ENCODE measurements around the gene VIPR2. TPM values are rescaled to one million over a fixed set of nuclear protein-coding genes. Genes with fewer than 3 reads are reported as not detected.
A peak's percentile ranks its signal among the peaks of the same experiment; 100 is the strongest.

The VIPR2 gene
- total and polyA plus RNA-seq, 2 donors, result 6.9 to 22.8 TPM

GRCh38 chr7:159034988-159035387 lies 109.7 kb downstream of the VIPR2 start:
- Histone ChIP-seq H3K4me1 (ENCODE audit: control insufficient read depth in 2 of 2, insufficient read depth in 2 of 2, low read length in 2 of 2) (peaks cover 22 to 24% of the 10 kb centered on the region in 2 donors), H3K27ac (ENCODE audit: low read depth in 1 of 2, low read length in 1 of 2) (no peak overlapping the region), H3K27me3 (ENCODE audit: control insufficient read depth in 2 of 2, insufficient read depth in 1 of 2, low read length in 1 of 2) (peaks cover 0 to 28% of the 10 kb centered on the region in 2 donors), H3K9me3 (ENCODE audit: control insufficient read depth in 2 of 2, insufficient read depth in 1 of 2, low read length in 1 of 2) (no peaks in the 10 kb centered on the region), H3K36me3 (ENCODE audit: control insufficient read depth in 2 of 2, insufficient read depth in 2 of 2, low read length in 1 of 2) (peaks cover 11 to 37% of the 10 kb centered on the region in 2 donors), H3K4me3 (ENCODE audit: low read length in 2 of 2) (no peak overlapping the region)
- 94% methylated on average over 9 of the region's 9 CpGs for WGBS
- DNase-seq (ENCODE audit: low read depth in 6 of 9, low spot score in 9 of 9), result no peak

- WGBS, result 91% methylated on average over 10 of the region's 10 CpGs
- peaks cover 20 to 25% of the 10 kb centered on the region in 2 donors for H3K4me1 ChIP-seq (ENCODE audit: control insufficient read depth in 2 of 2, insufficient read depth in 2 of 2, low read length in 2 of 2)
- H3K36me3 ChIP-seq (ENCODE audit: control insufficient read depth in 2 of 2, insufficient read depth in 2 of 2, low read length in 1 of 2), result peaks cover 11 to 35% of the 10 kb centered on the region in 2 donors
- DNase-seq (ENCODE audit: low read depth in 6 of 9, low spot score in 9 of 9), result no peak
- no peak overlapping the region for H3K4me3 ChIP-seq (ENCODE audit: low read length in 2 of 2)
- no peaks in the 10 kb centered on the region for H3K9me3 ChIP-seq (ENCODE audit: control insufficient read depth in 2 of 2, insufficient read depth in 1 of 2, low read length in 1 of 2)
- peaks cover 0 to 33% of the 10 kb centered on the region in 2 donors for H3K27me3 ChIP-seq (ENCODE audit: control insufficient read depth in 2 of 2, insufficient read depth in 1 of 2, low read length in 1 of 2)
- no peak overlapping the region for H3K27ac ChIP-seq (ENCODE audit: low read depth in 1 of 2, low read length in 1 of 2)
These were observed 110.3 kb downstream of the VIPR2 start for GRCh38 chr7:159034394-159034793.

GRCh38 chr7:159033956-159034355 lies 110.7 kb downstream of the VIPR2 start:
- peaks cover 0 to 37% of the 10 kb centered on the region in 2 donors for H3K27me3 ChIP-seq (ENCODE audit: control insufficient read depth in 2 of 2, insufficient read depth in 1 of 2, low read length in 1 of 2)
- WGBS, result 93% methylated on average over 16 of the region's 16 CpGs
- peaks cover 17 to 27% of the 10 kb centered on the region in 2 donors for H3K4me1 ChIP-seq (ENCODE audit: control insufficient read depth in 2 of 2, insufficient read depth in 2 of 2, low read length in 2 of 2)
- H3K4me3 ChIP-seq (ENCODE audit: low read length in 2 of 2), result no peak overlapping the region
- H3K36me3 ChIP-seq (ENCODE audit: control insufficient read depth in 2 of 2, insufficient read depth in 2 of 2, low read length in 1 of 2), result peaks cover 11 to 35% of the 10 kb centered on the region in 2 donors
- no peak overlapping the region for H3K27ac ChIP-seq (ENCODE audit: low read depth in 1 of 2, low read length in 1 of 2)
- no peaks in the 10 kb centered on the region for H3K9me3 ChIP-seq (ENCODE audit: control insufficient read depth in 2 of 2, insufficient read depth in 1 of 2, low read length in 1 of 2)
- no peak for DNase-seq (ENCODE audit: low read depth in 6 of 9, low spot score in 9 of 9)

- DNase-seq (ENCODE audit: low read depth in 6 of 9, low spot score in 9 of 9), result no peak
- Histone ChIP-seq H3K36me3 (ENCODE audit: control insufficient read depth in 2 of 2, insufficient read depth in 2 of 2, low read length in 1 of 2) (peaks cover 11 to 35% of the 10 kb centered on the region in 2 donors), H3K4me3 (ENCODE audit: low read length in 2 of 2) (no peak overlapping the region), H3K27ac (ENCODE audit: low read depth in 1 of 2, low read length in 1 of 2) (no peak overlapping the region), H3K9me3 (ENCODE audit: control insufficient read depth in 2 of 2, insufficient read depth in 1 of 2, low read length in 1 of 2) (no peaks in the 10 kb centered on the region), H3K27me3 (ENCODE audit: control insufficient read depth in 2 of 2, insufficient read depth in 1 of 2, low read length in 1 of 2) (peaks cover 0 to 40% of the 10 kb centered on the region in 2 donors), H3K4me1 (ENCODE audit: control insufficient read depth in 2 of 2, insufficient read depth in 2 of 2, low read length in 2 of 2) (peaks cover 14 to 32% of the 10 kb centered on the region in 2 donors)
- WGBS, result 97% methylated on average over 5 of the region's 5 CpGs
These were observed 111.2 kb downstream of the VIPR2 start for GRCh38 chr7:159033473-159033825.

- Histone ChIP-seq H3K4me3 (ENCODE audit: low read length in 2 of 2) (no peak overlapping the region), H3K27me3 (ENCODE audit: control insufficient read depth in 2 of 2, insufficient read depth in 1 of 2, low read length in 1 of 2) (peaks cover 0 to 40% of the 10 kb centered on the region in 2 donors), H3K9me3 (ENCODE audit: control insufficient read depth in 2 of 2, insufficient read depth in 1 of 2, low read length in 1 of 2) (no peaks in the 10 kb centered on the region), H3K36me3 (ENCODE audit: control insufficient read depth in 2 of 2, insufficient read depth in 2 of 2, low read length in 1 of 2) (peaks cover 11 to 35% of the 10 kb centered on the region in 2 donors), H3K27ac (ENCODE audit: low read depth in 1 of 2, low read length in 1 of 2) (no peak overlapping the region), H3K4me1 (ENCODE audit: control insufficient read depth in 2 of 2, insufficient read depth in 2 of 2, low read length in 2 of 2) (peaks cover 10 to 37% of the 10 kb centered on the region in 2 donors)
- WGBS, result 96% methylated on average over 13 of the region's 13 CpGs
- DNase-seq (ENCODE audit: low read depth in 6 of 9, low spot score in 9 of 9), result no peak
These were observed 111.8 kb downstream of the VIPR2 start for GRCh38 chr7:159032753-159033472.

GRCh38 chr7:159032322-159032721 lies 112.3 kb downstream of the VIPR2 start:
- no peak for DNase-seq (ENCODE audit: low read depth in 6 of 9, low spot score in 9 of 9)
- 95% methylated on average over 14 of the region's 14 CpGs for WGBS
- Histone ChIP-seq H3K27me3 (ENCODE audit: control insufficient read depth in 2 of 2, insufficient read depth in 1 of 2, low read length in 1 of 2) (peaks cover 0 to 40% of the 10 kb centered on the region in 2 donors), H3K27ac (ENCODE audit: low read depth in 1 of 2, low read length in 1 of 2) (no peak overlapping the region), H3K9me3 (ENCODE audit: control insufficient read depth in 2 of 2, insufficient read depth in 1 of 2, low read length in 1 of 2) (no peaks in the 10 kb centered on the region), H3K36me3 (ENCODE audit: control insufficient read depth in 2 of 2, insufficient read depth in 2 of 2, low read length in 1 of 2) (peaks cover 11 to 35% of the 10 kb centered on the region in 2 donors), H3K4me3 (ENCODE audit: low read length in 2 of 2) (no peak overlapping the region), H3K4me1 (ENCODE audit: control insufficient read depth in 2 of 2, insufficient read depth in 2 of 2, low read length in 2 of 2) (peaks cover 10 to 43% of the 10 kb centered on the region in 2 donors)

- H3K9me3 ChIP-seq (ENCODE audit: control insufficient read depth in 2 of 2, insufficient read depth in 1 of 2, low read length in 1 of 2), result no peaks in the 10 kb centered on the region
- H3K4me1 ChIP-seq (ENCODE audit: control insufficient read depth in 2 of 2, insufficient read depth in 2 of 2, low read length in 2 of 2), result peaks cover 10 to 43% of the 10 kb centered on the region in 2 donors
- no peak overlapping the region for H3K27ac ChIP-seq (ENCODE audit: low read depth in 1 of 2, low read length in 1 of 2)
- no peak overlapping the region for H3K4me3 ChIP-seq (ENCODE audit: low read length in 2 of 2)
- peaks cover 0 to 40% of the 10 kb centered on the region in 2 donors for H3K27me3 ChIP-seq (ENCODE audit: control insufficient read depth in 2 of 2, insufficient read depth in 1 of 2, low read length in 1 of 2)
- H3K36me3 ChIP-seq (ENCODE audit: control insufficient read depth in 2 of 2, insufficient read depth in 2 of 2, low read length in 1 of 2), result peaks cover 9 to 35% of the 10 kb centered on the region in 2 donors
- 97% methylated on average over 17 of the region's 17 CpGs for WGBS
- no peak for DNase-seq (ENCODE audit: low read depth in 6 of 9, low spot score in 9 of 9)
These were observed 112.9 kb downstream of the VIPR2 start for GRCh38 chr7:159031750-159032149.

- Histone ChIP-seq H3K27ac (ENCODE audit: low read depth in 1 of 2, low read length in 1 of 2) (peak overlapping the region in 1 of 2 donors; percentile 31), H3K9me3 (ENCODE audit: control insufficient read depth in 2 of 2, insufficient read depth in 1 of 2, low read length in 1 of 2) (no peaks in the 10 kb centered on the region), H3K36me3 (ENCODE audit: control insufficient read depth in 2 of 2, insufficient read depth in 2 of 2, low read length in 1 of 2) (peaks cover 6 to 34% of the 10 kb centered on the region in 2 donors), H3K4me3 (ENCODE audit: low read length in 2 of 2) (peak overlapping the region; percentile 47 to 53), H3K4me1 (ENCODE audit: control insufficient read depth in 2 of 2, insufficient read depth in 2 of 2, low read length in 2 of 2) (peaks cover 11 to 46% of the 10 kb centered on the region in 2 donors), H3K27me3 (ENCODE audit: control insufficient read depth in 2 of 2, insufficient read depth in 1 of 2, low read length in 1 of 2) (peaks cover 0 to 40% of the 10 kb centered on the region in 2 donors)
- WGBS, result 72% methylated on average over 31 of the region's 31 CpGs
- no peak for DNase-seq (ENCODE audit: low read depth in 6 of 9, low spot score in 9 of 9)
These were observed 113.4 kb downstream of the VIPR2 start for GRCh38 chr7:159031135-159031701.

- no peaks in the 10 kb centered on the region for H3K9me3 ChIP-seq (ENCODE audit: control insufficient read depth in 2 of 2, insufficient read depth in 1 of 2, low read length in 1 of 2)
- H3K4me1 ChIP-seq (ENCODE audit: control insufficient read depth in 2 of 2, insufficient read depth in 2 of 2, low read length in 2 of 2), result peaks cover 15 to 52% of the 10 kb centered on the region in 2 donors
- H3K27me3 ChIP-seq (ENCODE audit: control insufficient read depth in 2 of 2, insufficient read depth in 1 of 2, low read length in 1 of 2), result peaks cover 0 to 40% of the 10 kb centered on the region in 2 donors
- WGBS, result 6% methylated on average over 59 of the region's 59 CpGs
- H3K4me3 ChIP-seq (ENCODE audit: low read length in 2 of 2), result peak overlapping the region; percentile 47 to 53
- peaks cover 4 to 32% of the 10 kb centered on the region in 2 donors for H3K36me3 ChIP-seq (ENCODE audit: control insufficient read depth in 2 of 2, insufficient read depth in 2 of 2, low read length in 1 of 2)
- DNase-seq (ENCODE audit: low read depth in 6 of 9, low spot score in 9 of 9), result peak in 1 of 9 donors; percentile 54
- peak overlapping the region in 1 of 2 donors; percentile 31 for H3K27ac ChIP-seq (ENCODE audit: low read depth in 1 of 2, low read length in 1 of 2)
These were observed 114.1 kb downstream of the VIPR2 start for GRCh38 chr7:159030490-159031134.

All from thymus (tissue), 11 donors.